ENCODE measurements around the gene ACSL6. TPM values are rescaled to one million over a fixed set of nuclear protein-coding genes. Genes with fewer than 3 reads are reported as not detected.

Gene ACSL6
- total and polyA plus RNA-seq, 2 donors from 2014 or later, result 1.4 to 2.1 TPM

DNA sequence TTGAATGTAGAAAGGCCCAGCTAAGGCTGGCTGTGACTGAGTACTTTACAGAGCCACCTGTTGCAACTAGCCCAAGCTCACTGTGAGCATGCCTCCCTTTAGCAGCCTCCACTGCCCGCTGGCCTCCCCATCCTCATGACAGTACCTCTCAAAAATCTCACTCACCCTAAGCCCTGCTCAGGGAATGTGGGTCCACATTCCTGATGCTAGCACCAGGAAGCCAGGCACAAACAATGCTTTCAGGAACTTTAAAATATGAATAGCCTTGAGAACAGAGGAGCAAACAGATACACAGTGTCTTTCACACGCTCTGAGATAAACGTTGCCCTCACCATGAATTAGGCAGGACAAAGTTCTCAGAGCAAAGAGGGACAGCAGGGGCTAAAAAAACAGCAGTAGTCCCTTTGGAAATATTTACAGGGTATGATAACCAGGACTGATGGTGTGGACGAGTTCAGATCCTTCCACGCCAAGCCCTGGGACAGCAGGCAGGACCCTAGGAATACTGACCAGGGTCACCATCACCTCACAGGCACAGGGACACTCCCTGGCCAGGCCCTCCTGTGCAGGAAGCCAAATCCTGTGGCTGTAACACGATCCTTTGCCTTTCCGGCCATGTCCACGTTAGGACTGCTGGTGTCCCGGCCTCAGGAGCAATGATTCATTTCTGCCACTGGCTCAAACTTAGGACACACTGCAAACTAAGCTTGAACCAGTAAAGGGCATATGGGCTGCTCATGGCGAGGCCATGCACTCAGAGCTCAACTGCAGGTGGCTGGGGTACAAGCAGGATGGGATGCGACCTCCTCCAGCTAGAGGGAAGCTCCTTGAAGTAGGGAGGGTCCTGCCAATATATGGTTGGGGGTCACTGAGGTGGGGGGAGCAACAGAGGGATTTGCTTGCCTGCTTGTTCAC is 9.6 kb downstream of the ACSL6 start:
- Histone ChIP-seq H3K27ac (ENCODE audit: low read depth in 2 of 2, low read length in 2 of 2) (no peak overlapping the region), H3K4me1 (ENCODE audit: control insufficient read depth in 2 of 3, insufficient read depth in 2 of 3, low read depth in 1 of 3, low read length in 3 of 3) (no peaks in the 10 kb centered on the region), H3K9me3 (ENCODE audit: control insufficient read depth in 2 of 3, insufficient read depth in 1 of 3, low read length in 3 of 3) (no peaks in the 10 kb centered on the region), H3K27me3 (ENCODE audit: control insufficient read depth, insufficient read depth, low read length) (no peaks in the 10 kb centered on the region), H3K9ac (ENCODE audit: low read length in 3 of 3) (no peak overlapping the region), H3K4me3 (ENCODE audit: low read length in 3 of 3) (no peak overlapping the region), H3K36me3 (ENCODE audit: control insufficient read depth in 2 of 3, insufficient read depth in 3 of 3, low read length in 3 of 3) (no peaks in the 10 kb centered on the region)
- DNase-seq, result peak in 4 of 5 donors; percentile 29 to 61 (median 56)
- no peak for FAIRE-seq
- intact Hi-C loops (cut with DNase I), result loop anchor here (10.0 kb wide), 1 partner anchor 417 kb away; no protein-coding TSS in a partner anchor
- no peak for TF ChIP-seq CTCF (IDR thresholded peaks at IDR 0.05; ENCODE audit: borderline replicate concordance, extremely low read depth, insufficient read depth)

GRCh38 chr5:132000677-132001453 is 10.6 kb downstream of the ACSL6 start:
- no peak overlapping the region for H3K4me3 ChIP-seq (ENCODE audit: low read length in 3 of 3)
- no peak for TF ChIP-seq CTCF (IDR thresholded peaks at IDR 0.05; ENCODE audit: borderline replicate concordance, extremely low read depth, insufficient read depth)
- H3K36me3 ChIP-seq (ENCODE audit: control insufficient read depth in 2 of 3, insufficient read depth in 3 of 3, low read length in 3 of 3), result no peaks in the 10 kb centered on the region
- no peaks in the 10 kb centered on the region for H3K4me1 ChIP-seq (ENCODE audit: control insufficient read depth in 2 of 3, insufficient read depth in 2 of 3, low read depth in 1 of 3, low read length in 3 of 3)
- H3K9ac ChIP-seq (ENCODE audit: low read length in 3 of 3), result no peak overlapping the region
- DNase-seq, result peak in 1 of 5 donors; percentile 13
- H3K27ac ChIP-seq (ENCODE audit: low read depth in 2 of 2, low read length in 2 of 2), result no peak overlapping the region
- no peaks in the 10 kb centered on the region for H3K9me3 ChIP-seq (ENCODE audit: control insufficient read depth in 2 of 3, insufficient read depth in 1 of 3, low read length in 3 of 3)
- FAIRE-seq, result no peak
- intact Hi-C loops (cut with DNase I), result loop anchor here (10.0 kb wide), 1 partner anchor 416 kb away; no protein-coding TSS in a partner anchor
- no peaks in the 10 kb centered on the region for H3K27me3 ChIP-seq (ENCODE audit: control insufficient read depth, insufficient read depth, low read length)

- no peak overlapping the region for H3K27ac ChIP-seq (ENCODE audit: low read depth in 2 of 2, low read length in 2 of 2)
- no peak overlapping the region for H3K4me3 ChIP-seq (ENCODE audit: low read length in 3 of 3)
- H3K27me3 ChIP-seq (ENCODE audit: control insufficient read depth, insufficient read depth, low read length), result no peaks in the 10 kb centered on the region
- no peaks in the 10 kb centered on the region for H3K36me3 ChIP-seq (ENCODE audit: control insufficient read depth in 2 of 3, insufficient read depth in 3 of 3, low read length in 3 of 3)
- no peak for TF ChIP-seq CTCF (IDR thresholded peaks at IDR 0.05; ENCODE audit: borderline replicate concordance, extremely low read depth, insufficient read depth)
- peak in 1 of 5 donors; percentile 35 for DNase-seq
- H3K9ac ChIP-seq (ENCODE audit: low read length in 3 of 3), result no peak overlapping the region
- no peak for FAIRE-seq
- no peaks in the 10 kb centered on the region for H3K9me3 ChIP-seq (ENCODE audit: control insufficient read depth in 2 of 3, insufficient read depth in 1 of 3, low read length in 3 of 3)
- H3K4me1 ChIP-seq (ENCODE audit: control insufficient read depth in 2 of 3, insufficient read depth in 2 of 3, low read depth in 1 of 3, low read length in 3 of 3), result no peaks in the 10 kb centered on the region
- intact Hi-C loops (cut with DNase I), result loop anchor here (10.0 kb wide), 1 partner anchor 415 kb away; no protein-coding TSS in a partner anchor
These were observed 11.3 kb downstream of the ACSL6 start for GRCh38 chr5:132000241-132000490.
